Ecto neural progenitor cell (in vitro differentiated cells): ENCODE measurements around the gene SLC9A9.

ENCODE experiments used
- DNase-seq: peaks from one replicate; pipeline ENCODE4 v3.0.0-alpha.2; 2018; ENCODE audit warnings: low spot score

Gene SLC9A9

GRCh38 chr3:143648218-143648617 is 200.1 kb downstream of the SLC9A9 start:
- DNase-seq, result peak; percentile 44

- peak; percentile 66 for DNase-seq
Observed at GRCh38 chr3:143644370-143645089, 203.7 kb downstream of the SLC9A9 start.

- no peak for DNase-seq
Observed at GRCh38 chr3:143643905-143644304, 204.4 kb downstream of the SLC9A9 start.

- no peak for DNase-seq
Observed at GRCh38 chr3:143640774-143641173, 207.5 kb downstream of the SLC9A9 start.

GRCh38 chr3:143637133-143637532 is 211.1 kb downstream of the SLC9A9 start:
- DNase-seq, result no peak

- DNase-seq, result no peak
Observed at GRCh38 chr3:143634991-143635390, 213.3 kb downstream of the SLC9A9 start.

GRCh38 chr3:143634427-143634826 is 213.8 kb downstream of the SLC9A9 start:
- DNase-seq, result no peak

GRCh38 chr3:143633816-143634215 is 214.5 kb downstream of the SLC9A9 start:
- DNase-seq, result no peak

GRCh38 chr3:143629726-143630125 is 218.5 kb downstream of the SLC9A9 start:
- no peak for DNase-seq

GRCh38 chr3:143628971-143629370 is 219.3 kb downstream of the SLC9A9 start:
- no peak for DNase-seq

GRCh38 chr3:143627336-143627735 is 220.9 kb downstream of the SLC9A9 start:
- no peak for DNase-seq

GRCh38 chr3:143619231-143619630 is 229.0 kb downstream of the SLC9A9 start:
- DNase-seq, result no peak

GRCh38 chr3:143617050-143617449 is 231.2 kb downstream of the SLC9A9 start:
- DNase-seq, result no peak

- no peak for DNase-seq
Observed at GRCh38 chr3:143613226-143613625, 235.0 kb downstream of the SLC9A9 start.

GRCh38 chr3:143612541-143612940 is 235.7 kb downstream of the SLC9A9 start:
- no peak for DNase-seq

- no peak for DNase-seq
Observed at GRCh38 chr3:143608966-143609365, 239.3 kb downstream of the SLC9A9 start.

GRCh38 chr3:143605233-143605950 is 242.9 kb downstream of the SLC9A9 start:
- DNase-seq, result no peak

- no peak for DNase-seq
Observed at GRCh38 chr3:143604402-143605185, 243.7 kb downstream of the SLC9A9 start.

- DNase-seq, result no peak
Observed at GRCh38 chr3:143603774-143604173, 244.5 kb downstream of the SLC9A9 start.

GRCh38 chr3:143601723-143602484 is 246.4 kb downstream of the SLC9A9 start:
- no peak for DNase-seq

GRCh38 chr3:143600756-143601718 is 247.2 kb downstream of the SLC9A9 start:
- no peak for DNase-seq
